Measurements from ENCODE around the gene DLEC1. TPM values are rescaled to one million over a fixed set of nuclear protein-coding genes. Genes with fewer than 3 reads are reported as not detected.
A peak's percentile ranks its signal among the peaks of the same experiment; 100 is the strongest.

DLEC1 gene
- total RNA-seq, 1 experiment from 2014 or later = 0.81 TPM

GRCh38 chr3:38039101-38039898, at the start of gene DLEC1 (continued):
- TF ChIP-seq ATF6 (CRISPR knock-in tag; IDR thresholded peaks at IDR 0.05) (0 out of 2 replicates have a peak, but pooled peaks have one; percentile 28), EMX1 (CRISPR knock-in tag; IDR thresholded peaks at IDR 0.05) (no peak), ZNF219 (CRISPR knock-in tag; IDR thresholded peaks at IDR 0.05; ENCODE audit: borderline replicate concordance) (peak; percentile 77; the same call in 1 of the 2 replicates), ZNF263 (CRISPR knock-in tag; IDR thresholded peaks at IDR 0.05; ENCODE audit: low read depth) (0 out of 2 replicates have a peak, but pooled peaks have one; percentile 45), RELA (CRISPR knock-in tag; IDR thresholded peaks at IDR 0.05; ENCODE audit: borderline replicate concordance) (peak; percentile 95), ZSCAN18 (CRISPR knock-in tag; IDR thresholded peaks at IDR 0.05) (no peak), MAX (CRISPR knock-in tag; IDR thresholded peaks at IDR 0.05) (peak; percentile 99), NR1H2 (CRISPR knock-in tag; IDR thresholded peaks at IDR 0.05) (peak; percentile 85; the same call in 1 of the 2 replicates), FOXP1 (CRISPR knock-in tag; IDR thresholded peaks at IDR 0.05; ENCODE audit: borderline replicate concordance) (peak; percentile 98), FOXJ3 (CRISPR knock-in tag; IDR thresholded peaks at IDR 0.05; ENCODE audit: borderline replicate concordance) (peak; percentile 76; the same call in 1 of the 2 replicates), ZBTB21 (CRISPR knock-in tag; IDR thresholded peaks at IDR 0.05; ENCODE audit: borderline replicate concordance) (no peak), NFATC4 (CRISPR knock-in tag; IDR thresholded peaks at IDR 0.05) (no peak), HMGA2 (CRISPR knock-in tag; IDR thresholded peaks at IDR 0.05) (no peak), FOXK1 (CRISPR knock-in tag; IDR thresholded peaks at IDR 0.05) (peak; percentile 89), E2F1 (CRISPR knock-in tag; IDR thresholded peaks at IDR 0.05) (0 out of 2 replicates have a peak, but pooled peaks have one; percentile 90), USF1 (CRISPR knock-in tag; IDR thresholded peaks at IDR 0.05) (peak; percentile 72; the same call in 1 of the 2 replicates)
- TF ChIP-seq, protein P1, sequence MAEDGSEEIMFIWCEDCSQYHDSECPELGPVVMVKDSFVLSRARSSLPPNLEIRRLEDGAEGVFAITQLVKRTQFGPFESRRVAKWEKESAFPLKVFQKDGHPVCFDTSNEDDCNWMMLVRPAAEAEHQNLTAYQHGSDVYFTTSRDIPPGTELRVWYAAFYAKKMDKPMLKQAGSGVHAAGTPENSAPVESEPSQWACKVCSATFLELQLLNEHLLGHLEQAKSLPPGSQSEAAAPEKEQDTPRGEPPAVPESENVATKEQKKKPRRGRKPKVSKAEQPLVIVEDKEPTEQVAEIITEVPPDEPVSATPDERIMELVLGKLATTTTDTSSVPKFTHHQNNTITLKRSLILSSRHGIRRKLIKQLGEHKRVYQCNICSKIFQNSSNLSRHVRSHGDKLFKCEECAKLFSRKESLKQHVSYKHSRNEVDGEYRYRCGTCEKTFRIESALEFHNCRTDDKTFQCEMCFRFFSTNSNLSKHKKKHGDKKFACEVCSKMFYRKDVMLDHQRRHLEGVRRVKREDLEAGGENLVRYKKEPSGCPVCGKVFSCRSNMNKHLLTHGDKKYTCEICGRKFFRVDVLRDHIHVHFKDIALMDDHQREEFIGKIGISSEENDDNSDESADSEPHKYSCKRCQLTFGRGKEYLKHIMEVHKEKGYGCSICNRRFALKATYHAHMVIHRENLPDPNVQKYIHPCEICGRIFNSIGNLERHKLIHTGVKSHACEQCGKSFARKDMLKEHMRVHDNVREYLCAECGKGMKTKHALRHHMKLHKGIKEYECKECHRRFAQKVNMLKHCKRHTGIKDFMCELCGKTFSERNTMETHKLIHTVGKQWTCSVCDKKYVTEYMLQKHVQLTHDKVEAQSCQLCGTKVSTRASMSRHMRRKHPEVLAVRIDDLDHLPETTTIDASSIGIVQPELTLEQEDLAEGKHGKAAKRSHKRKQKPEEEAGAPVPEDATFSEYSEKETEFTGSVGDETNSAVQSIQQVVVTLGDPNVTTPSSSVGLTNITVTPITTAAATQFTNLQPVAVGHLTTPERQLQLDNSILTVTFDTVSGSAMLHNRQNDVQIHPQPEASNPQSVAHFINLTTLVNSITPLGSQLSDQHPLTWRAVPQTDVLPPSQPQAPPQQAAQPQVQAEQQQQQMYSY (CRISPR knock-in tag; IDR thresholded peaks at IDR 0.05) = peak; percentile 65
- TF ChIP-seq, protein P2, sequence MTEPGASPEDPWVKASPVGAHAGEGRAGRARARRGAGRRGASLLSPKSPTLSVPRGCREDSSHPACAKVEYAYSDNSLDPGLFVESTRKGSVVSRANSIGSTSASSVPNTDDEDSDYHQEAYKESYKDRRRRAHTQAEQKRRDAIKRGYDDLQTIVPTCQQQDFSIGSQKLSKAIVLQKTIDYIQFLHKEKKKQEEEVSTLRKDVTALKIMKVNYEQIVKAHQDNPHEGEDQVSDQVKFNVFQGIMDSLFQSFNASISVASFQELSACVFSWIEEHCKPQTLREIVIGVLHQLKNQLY (CRISPR knock-in tag; IDR thresholded peaks at IDR 0.05) = peak; percentile 88; the same call in 1 of the 2 replicates
- TF ChIP-seq, protein P3, sequence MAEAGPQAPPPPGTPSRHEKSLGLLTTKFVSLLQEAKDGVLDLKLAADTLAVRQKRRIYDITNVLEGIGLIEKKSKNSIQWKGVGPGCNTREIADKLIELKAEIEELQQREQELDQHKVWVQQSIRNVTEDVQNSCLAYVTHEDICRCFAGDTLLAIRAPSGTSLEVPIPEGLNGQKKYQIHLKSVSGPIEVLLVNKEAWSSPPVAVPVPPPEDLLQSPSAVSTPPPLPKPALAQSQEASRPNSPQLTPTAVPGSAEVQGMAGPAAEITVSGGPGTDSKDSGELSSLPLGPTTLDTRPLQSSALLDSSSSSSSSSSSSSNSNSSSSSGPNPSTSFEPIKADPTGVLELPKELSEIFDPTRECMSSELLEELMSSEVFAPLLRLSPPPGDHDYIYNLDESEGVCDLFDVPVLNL (CRISPR knock-in tag; IDR thresholded peaks at IDR 0.05; ENCODE audit: borderline replicate concordance, low read depth) = peak; percentile 78; the same call in 1 of the 2 replicates
- TF ChIP-seq, protein P4, sequence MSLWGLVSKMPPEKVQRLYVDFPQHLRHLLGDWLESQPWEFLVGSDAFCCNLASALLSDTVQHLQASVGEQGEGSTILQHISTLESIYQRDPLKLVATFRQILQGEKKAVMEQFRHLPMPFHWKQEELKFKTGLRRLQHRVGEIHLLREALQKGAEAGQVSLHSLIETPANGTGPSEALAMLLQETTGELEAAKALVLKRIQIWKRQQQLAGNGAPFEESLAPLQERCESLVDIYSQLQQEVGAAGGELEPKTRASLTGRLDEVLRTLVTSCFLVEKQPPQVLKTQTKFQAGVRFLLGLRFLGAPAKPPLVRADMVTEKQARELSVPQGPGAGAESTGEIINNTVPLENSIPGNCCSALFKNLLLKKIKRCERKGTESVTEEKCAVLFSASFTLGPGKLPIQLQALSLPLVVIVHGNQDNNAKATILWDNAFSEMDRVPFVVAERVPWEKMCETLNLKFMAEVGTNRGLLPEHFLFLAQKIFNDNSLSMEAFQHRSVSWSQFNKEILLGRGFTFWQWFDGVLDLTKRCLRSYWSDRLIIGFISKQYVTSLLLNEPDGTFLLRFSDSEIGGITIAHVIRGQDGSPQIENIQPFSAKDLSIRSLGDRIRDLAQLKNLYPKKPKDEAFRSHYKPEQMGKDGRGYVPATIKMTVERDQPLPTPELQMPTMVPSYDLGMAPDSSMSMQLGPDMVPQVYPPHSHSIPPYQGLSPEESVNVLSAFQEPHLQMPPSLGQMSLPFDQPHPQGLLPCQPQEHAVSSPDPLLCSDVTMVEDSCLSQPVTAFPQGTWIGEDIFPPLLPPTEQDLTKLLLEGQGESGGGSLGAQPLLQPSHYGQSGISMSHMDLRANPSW (CRISPR knock-in tag; conservative IDR thresholded peaks at IDR 0.05; ENCODE audit: low read depth) = peak; percentile 80; the same call in 1 of the 2 replicates
- TF ChIP-seq, protein P5, sequence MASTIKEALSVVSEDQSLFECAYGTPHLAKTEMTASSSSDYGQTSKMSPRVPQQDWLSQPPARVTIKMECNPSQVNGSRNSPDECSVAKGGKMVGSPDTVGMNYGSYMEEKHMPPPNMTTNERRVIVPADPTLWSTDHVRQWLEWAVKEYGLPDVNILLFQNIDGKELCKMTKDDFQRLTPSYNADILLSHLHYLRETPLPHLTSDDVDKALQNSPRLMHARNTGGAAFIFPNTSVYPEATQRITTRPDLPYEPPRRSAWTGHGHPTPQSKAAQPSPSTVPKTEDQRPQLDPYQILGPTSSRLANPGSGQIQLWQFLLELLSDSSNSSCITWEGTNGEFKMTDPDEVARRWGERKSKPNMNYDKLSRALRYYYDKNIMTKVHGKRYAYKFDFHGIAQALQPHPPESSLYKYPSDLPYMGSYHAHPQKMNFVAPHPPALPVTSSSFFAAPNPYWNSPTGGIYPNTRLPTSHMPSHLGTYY (CRISPR knock-in tag; IDR thresholded peaks at IDR 0.05) = no peak

All from WTC11 (cell line).